ENCODE results near the gene PSTPIP1. TPM values are rescaled to one million over a fixed set of nuclear protein-coding genes. Genes with fewer than 3 reads are reported as not detected.

Gene PSTPIP1
- total and polyA plus RNA-seq, 2 experiments from 2014 or later, result 0.80 to 3.7 TPM

- TF ChIP-seq CREB1 (CRISPR knock-in tag; IDR thresholded peaks at IDR 0.05; ENCODE audit: low read depth), result no peak
- TF ChIP-seq ZNF462 (CRISPR knock-in tag; IDR thresholded peaks at IDR 0.05), result no peak
- no peak for TF ChIP-seq CTCF (conservative IDR thresholded peaks at IDR 0.05; ENCODE audit: low read depth in 2 of 2)
Observed at GRCh38 chr15:76947454-76947853, 47.5 kb upstream of the PSTPIP1 start (continued).

- H3K27me3 Mint-ChIP-seq (ENCODE audit: insufficient read depth, low read depth, poor library complexity), result peaks cover 2% of the 10 kb centered on the region
- Histone ChIP-seq H3K9me2 (ENCODE audit: insufficient read depth) (no peaks in the 10 kb centered on the region), H4K20me1 (replicated peaks; ENCODE audit: insufficient read depth) (peaks cover 12% of the 10 kb centered on the region; the same call in 1 of the 2 replicates), H3K36me3 (ENCODE audit: insufficient read depth) (peaks cover 27% of the 10 kb centered on the region), H3K27ac (ENCODE audit: low read depth) (no peak overlapping the region; the same call in 1 of the 2 replicates), H3K4me1 (ENCODE audit: insufficient read depth) (peaks cover 9% of the 10 kb centered on the region; the same call in 1 of the 2 replicates), H3K79me2 (replicated peaks; ENCODE audit: insufficient read depth) (peaks cover under 1% of the 10 kb centered on the region; the same call in 1 of the 2 replicates), H3K27me3 (ENCODE audit: insufficient read depth) (no peaks in the 10 kb centered on the region), H2AFZ (no peak overlapping the region), H3K4me2 (no peak overlapping the region), H3F3A (replicated peaks; ENCODE audit: low read depth) (no peaks in the 10 kb centered on the region), H3K4me3 (no peak overlapping the region)
- DNase-seq (ENCODE audit: low spot score), result no peak
- no peak overlapping the region; the same call in 1 of the 2 replicates for H3K27ac Mint-ChIP-seq
- H3K4me3 Mint-ChIP-seq, result no peak overlapping the region
- peaks cover 40% of the 10 kb centered on the region for H3K36me3 Mint-ChIP-seq (ENCODE audit: low read depth)
- H3K9me3 Mint-ChIP-seq, result no peaks in the 10 kb centered on the region
- no peaks in the 10 kb centered on the region for H3K4me1 Mint-ChIP-seq
- no peak for ATAC-seq
- TF ChIP-seq ETS1 (IDR thresholded peaks at IDR 0.05), result no peak
- TF ChIP-seq POLR2AphosphoS5 (IDR thresholded peaks at IDR 0.05; ENCODE audit: low read depth), result no peak
- TF ChIP-seq ZNF114 (CRISPR knock-in tag; IDR thresholded peaks at IDR 0.05), result no peak
- no peak for TF ChIP-seq EZH2 (IDR thresholded peaks at IDR 0.05; ENCODE audit: low read depth, unreplicated experiment)
- TF ChIP-seq NANOG (IDR thresholded peaks at IDR 0.05; ENCODE audit: borderline replicate concordance), result no peak
- TF ChIP-seq EZH2phosphoT487 (IDR thresholded peaks at IDR 0.05; ENCODE audit: unreplicated experiment), result no peak
- TF ChIP-seq JUNB (IDR thresholded peaks at IDR 0.05; ENCODE audit: unreplicated experiment), result no peak
- no peak for TF ChIP-seq REST (IDR thresholded peaks at IDR 0.05; ENCODE audit: unreplicated experiment)
- TF ChIP-seq STAT1 (IDR thresholded peaks at IDR 0.05; ENCODE audit: unreplicated experiment), result no peak
- no peak for TF ChIP-seq ZNF331 (CRISPR knock-in tag; IDR thresholded peaks at IDR 0.05; ENCODE audit: low read depth)
Observed at GRCh38 chr15:76951220-76951619, 43.7 kb upstream of the PSTPIP1 start.
